Left colon (tissue), 2 donors: ENCODE data around the gene PCYT2. TPM values are rescaled to one million over a fixed set of nuclear protein-coding genes. Genes with fewer than 3 reads are reported as not detected.
A peak's percentile ranks its signal among the peaks of the same experiment; 100 is the strongest.

Experiments
- ATAC-seq: fragments of 200-7000 bp; cut with Tn5 transposase; one replicate; pipeline ENCODE4 v1.9.1; 2020; ENCODE audit warnings: mild to moderate bottlenecking, moderate library complexity
- DNase-seq, 2 donors: peaks; one replicate each; pipeline ENCODE4 v3.0.0-alpha.2; 2020
- intact Hi-C, 2 donors: fragments of 100-400 bp; cut with DNase I in 1 of 2; cut with micrococcal nuclease in 1 of 2; formaldehyde crosslinking; loops; one replicate each; pipeline versions ENCODE4 v1.11.2 to v1.14.0; 2022; cut with DNase I, micrococcal nuclease
- total RNA-seq, 2 donors: library from RNA; stranded (reverse); fragmentation: NEBNext Ultra II Directional; extraction: Animal tissue kit (Norgen Biotek cat#: 25700); gene quantifications; one replicate each; pipeline ENCODE4 v1.2.1, GENCODE V29; 2021
- donor health status: DM: no; HTN: no; CAD: no.
- donor health status: DM: yes; HTN: yes; CAD: no.

The PCYT2 gene
- total RNA-seq, 2 donors from 2014 or later: 49.9 to 68.9 TPM

DNA sequence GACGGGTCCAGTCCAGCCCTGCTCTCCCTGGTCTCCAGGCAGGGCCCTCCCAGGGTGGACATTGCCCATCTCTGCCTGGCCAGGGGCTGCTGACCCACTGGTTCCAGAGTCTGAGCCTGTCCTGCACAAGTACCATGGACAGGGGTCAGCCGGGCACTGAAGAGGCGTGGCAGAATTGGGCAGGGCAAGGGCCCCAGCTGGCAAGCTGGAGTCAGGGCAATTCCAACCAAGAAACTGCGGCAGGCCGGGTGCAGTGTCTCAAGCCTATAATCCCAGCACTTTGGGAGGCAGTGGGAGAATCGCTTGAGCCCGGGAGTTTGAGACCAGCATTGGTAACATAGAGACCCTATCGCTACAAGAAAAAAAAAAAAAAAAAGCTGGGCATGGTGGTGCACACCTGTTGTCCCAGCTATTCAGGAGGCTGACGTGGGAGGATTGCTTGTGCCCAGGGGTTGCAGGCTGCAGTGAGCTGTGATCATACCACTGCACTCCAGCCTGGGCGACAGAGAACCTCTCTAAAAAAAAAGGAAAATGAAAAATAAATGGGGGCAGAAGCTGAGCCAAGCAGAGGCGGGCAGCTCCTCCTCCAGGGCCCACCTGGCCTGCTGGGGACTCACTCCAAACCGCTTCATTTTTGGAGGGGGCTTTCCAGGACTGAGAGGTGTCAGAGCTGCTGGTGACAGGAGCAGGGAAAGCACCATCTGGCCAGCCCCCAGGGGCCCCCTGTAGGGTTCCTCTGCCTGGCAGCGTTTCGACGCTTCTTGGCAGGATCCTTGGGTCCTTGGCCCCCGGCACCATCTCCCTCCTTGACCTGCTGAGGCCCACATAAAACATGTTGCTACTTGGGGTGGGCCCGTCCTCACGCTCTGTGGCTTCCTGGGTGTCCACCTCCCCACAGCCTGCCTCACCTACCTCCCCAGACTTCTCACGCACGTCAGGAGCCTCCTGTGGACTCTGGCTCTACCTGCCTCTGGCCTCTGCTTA lies 19.2 kb upstream of the PCYT2 start:
- intact Hi-C loops: no loop called here
- peak; percentile 48 to 56 for DNase-seq
- peak; percentile 13 for ATAC-seq

DNA sequence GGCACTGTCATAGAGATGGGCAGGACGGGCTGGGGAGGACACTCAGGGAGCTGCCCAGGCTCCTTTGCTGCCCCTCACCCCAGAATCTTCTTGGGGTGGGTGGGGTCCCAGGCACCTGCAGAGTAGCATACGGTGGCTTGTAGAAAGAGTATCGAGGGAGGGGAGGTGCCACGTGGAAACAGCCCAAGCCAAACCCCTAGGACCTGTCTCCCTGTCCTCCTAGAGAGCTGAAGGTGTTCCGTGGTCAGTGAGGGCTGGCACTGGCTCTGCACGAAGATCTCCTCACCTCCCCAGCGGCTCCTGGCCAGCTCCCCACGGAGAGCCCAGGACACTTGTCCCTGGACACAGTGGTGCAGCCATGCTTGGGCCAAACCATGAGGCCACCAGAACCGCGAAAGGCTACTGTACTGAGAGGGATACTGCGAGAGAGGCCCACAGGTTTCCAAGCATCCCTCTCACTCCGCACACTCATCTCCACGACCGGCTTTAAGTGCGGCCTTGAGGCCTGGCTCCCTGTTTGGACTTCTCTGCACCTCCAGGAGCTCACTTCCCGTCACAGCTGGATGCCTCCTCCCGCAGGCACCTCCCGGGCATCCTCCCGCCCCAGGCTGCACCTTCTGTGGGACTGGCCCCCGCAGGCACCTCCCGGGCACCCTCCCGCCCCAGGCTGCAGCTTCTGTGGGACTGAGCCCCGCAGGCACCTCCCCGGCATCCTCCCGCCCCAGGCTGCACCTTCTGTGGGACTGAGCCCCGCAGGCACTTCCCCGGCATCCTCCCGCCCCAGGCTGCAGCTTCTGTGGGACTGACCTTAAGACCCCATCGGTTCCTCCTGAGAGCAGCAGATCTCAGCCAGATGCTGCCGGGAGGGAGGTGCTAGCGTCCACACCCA lies 18.3 kb upstream of the PCYT2 start:
- ATAC-seq (no peak), DNase-seq (peak in 1 of 2 donors; percentile 24)
- intact Hi-C loops: no loop called here

DNA sequence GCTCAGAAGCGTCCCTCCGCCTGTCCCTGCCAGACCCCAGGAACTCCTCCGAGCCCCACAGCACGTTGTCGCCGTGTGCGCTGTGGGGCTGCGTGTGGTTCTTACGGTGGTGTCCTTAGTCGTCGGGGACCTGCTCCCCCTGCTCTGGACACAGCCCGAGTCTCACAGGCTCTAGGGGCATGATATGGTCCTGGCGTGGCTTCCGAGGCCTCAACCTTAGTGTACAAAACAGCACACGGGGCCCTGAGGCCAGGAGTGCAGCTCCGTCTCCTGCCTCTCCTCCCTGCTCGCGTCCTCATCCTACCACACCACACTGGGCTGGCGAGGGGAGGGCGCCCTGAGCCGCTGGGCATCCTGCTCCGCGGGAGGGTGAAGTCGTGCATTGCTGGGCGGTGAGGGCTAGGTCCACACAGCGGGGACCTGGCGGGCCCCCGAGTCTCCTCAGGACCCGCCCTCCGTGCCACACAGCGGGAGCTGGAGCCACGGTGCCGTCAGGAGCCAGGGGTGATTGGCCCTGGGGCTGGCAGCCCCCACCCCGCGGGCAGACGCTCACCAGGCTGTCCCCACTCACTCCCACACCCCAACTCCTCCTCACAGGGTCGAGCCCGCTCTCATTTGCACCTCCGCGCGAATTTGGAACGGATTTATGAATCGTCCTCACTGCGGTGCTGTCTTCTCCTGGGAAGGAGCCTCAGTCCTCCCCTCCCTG lies 17.5 kb upstream of the PCYT2 start:
- no peak for ATAC-seq
- DNase-seq: peak in 1 of 2 donors; percentile 29
- intact Hi-C loops: no loop called here

DNA sequence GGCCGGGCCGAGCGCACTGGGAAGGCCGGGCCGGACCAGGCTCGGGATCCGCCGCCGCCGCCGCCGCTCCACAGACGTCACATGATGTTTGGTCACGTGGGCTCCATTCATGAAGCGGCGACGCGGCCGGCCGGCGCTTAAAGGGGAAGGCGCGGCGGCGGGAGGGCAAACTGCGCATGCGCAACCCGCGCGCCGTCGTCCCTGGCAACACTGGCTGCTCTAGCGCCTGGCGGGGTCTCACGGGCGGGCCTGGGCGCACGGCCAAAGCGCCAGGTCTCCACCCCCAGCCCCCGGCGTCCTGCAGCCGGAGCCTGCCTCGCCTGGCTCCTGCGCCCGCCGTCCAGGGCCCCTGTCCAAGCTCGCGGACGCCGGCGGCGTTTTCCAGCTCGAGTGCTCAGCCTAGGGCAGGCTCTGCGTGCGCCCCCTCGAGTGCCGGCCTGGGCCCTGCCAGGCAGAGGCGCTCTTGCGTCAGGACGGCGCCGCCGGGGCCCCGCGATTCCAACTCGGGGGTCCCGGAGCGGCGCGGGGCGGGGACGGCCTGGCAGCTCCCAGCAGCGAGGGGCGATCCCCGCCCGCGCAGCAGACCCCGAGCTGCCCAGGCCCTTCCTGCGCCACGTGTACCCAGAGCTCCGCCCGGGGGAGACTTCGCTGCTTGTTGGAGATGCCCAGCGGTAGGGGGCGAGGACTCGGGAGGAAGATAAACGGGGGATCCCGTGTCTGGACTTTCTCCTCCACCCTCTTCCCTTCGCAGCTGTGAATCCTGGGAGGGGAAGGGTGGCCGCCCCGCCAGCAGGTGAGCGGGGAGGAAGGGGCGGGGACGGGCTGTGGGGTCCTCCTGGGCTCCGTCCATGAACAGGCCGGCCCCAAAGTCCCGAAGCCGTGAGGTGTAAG lies 16.7 kb upstream of the PCYT2 start, which contains the start of gene MAFG:
Gene MAFG (minus strand): TSS at position 83 of the 891 bp plus-strand sequence. CDS start 4,550 bp downstream, outside the sequence.
- ATAC-seq: peak; percentile 40
- intact Hi-C loops: no loop called here

DNA sequence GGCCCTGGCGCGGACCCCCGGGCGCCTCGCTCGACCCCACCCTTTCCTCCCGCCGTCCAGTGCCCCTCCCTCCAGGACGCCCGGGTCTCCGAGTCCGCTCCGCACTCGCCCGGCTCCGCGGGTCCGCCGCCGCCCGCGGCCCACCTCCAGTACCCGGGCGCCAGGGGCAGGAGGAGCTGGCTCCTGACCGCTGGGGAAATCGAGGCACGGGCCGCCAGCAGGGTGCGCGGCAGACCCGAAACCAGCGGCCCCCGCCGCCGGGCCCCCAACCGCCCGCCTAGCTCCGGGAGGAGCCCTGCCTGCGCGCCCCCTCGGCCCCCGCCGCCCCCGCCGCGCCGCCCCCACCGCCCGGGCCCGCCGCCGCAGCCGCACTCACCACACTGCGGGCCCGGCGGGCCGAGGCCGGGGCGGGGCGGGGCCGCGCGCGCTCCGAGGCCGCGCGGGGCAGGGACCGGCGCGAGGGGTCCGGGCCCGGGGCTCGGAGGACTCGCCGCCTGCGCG lies 16.0 kb upstream of the PCYT2 start:
- ATAC-seq (no peak), DNase-seq (peak in 1 of 2 donors; percentile 45)
- intact Hi-C loops: no loop called here

More for the DNA sequence above, 16.7 kb upstream of the PCYT2 start, which contains the start of gene MAFG:
- peak; percentile 89 to 93 for DNase-seq

DNA sequence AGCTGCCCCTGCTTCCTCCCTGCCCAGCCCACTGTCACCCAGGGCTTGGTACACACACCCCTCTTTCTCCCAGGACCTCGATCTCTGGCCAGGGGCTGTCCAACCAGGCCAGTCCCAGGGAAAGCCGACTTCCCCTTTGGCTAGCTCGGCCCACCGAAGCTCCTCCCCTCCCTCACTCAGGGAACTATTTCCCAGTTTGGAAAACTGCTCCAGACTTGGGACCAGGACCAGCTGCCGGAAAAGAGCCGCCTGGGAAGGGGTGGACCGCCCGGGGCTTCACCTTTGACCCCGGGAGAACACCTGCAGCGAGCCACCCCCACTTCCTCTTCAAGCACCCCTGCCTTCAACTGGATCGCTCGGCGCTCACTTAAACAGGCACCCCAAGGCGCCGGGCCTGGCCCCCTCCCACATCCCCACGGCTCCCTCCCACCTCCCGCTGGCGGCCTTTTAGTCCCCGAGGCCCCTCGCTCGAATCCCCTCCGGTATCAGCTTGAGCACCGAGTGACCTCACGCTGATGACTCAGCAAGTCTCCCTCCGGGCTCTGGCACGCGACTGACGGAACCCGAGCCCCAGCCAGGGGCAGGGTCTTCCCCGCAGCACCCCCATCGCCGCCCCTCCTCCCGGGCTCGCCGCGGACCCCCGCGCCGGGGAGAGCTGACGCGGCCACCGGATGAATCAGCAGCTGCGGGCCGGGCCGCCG lies 15.4 kb upstream of the PCYT2 start:
- intact Hi-C loops: no loop called here
- DNase-seq (peak; percentile 86 to 96), ATAC-seq (peak; percentile 72)

DNA sequence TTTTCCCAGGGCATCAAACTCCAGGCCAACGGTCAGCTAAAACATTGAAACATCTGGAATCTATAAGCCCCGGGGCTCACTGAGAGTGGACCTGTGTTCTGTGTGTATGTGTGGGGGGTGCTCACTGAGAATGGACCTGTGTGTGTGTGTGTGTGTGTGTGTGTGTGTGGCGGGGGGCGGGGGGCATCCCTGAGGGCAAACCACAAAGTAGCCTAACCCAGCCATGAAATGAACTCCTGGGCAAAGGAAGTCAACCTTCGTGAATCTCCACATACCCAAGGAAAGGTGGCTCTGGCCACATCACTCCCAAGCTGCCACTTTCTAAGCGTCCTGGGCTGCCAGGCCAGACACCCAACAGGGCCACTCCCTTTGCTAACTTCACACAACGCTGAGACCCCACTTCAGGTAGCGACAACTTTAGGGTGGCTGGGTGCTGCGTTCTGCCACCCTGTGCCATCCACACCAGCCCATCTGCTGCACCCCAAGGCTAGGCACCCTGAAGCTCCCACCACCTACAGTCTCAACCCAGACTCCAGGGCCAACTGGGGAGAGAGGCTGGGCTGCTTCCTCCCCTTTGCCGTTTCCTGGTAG lies 14.8 kb upstream of the PCYT2 start:
- DNase-seq (no peak), ATAC-seq (peak; percentile 1)
- intact Hi-C loops: no loop called here

DNA sequence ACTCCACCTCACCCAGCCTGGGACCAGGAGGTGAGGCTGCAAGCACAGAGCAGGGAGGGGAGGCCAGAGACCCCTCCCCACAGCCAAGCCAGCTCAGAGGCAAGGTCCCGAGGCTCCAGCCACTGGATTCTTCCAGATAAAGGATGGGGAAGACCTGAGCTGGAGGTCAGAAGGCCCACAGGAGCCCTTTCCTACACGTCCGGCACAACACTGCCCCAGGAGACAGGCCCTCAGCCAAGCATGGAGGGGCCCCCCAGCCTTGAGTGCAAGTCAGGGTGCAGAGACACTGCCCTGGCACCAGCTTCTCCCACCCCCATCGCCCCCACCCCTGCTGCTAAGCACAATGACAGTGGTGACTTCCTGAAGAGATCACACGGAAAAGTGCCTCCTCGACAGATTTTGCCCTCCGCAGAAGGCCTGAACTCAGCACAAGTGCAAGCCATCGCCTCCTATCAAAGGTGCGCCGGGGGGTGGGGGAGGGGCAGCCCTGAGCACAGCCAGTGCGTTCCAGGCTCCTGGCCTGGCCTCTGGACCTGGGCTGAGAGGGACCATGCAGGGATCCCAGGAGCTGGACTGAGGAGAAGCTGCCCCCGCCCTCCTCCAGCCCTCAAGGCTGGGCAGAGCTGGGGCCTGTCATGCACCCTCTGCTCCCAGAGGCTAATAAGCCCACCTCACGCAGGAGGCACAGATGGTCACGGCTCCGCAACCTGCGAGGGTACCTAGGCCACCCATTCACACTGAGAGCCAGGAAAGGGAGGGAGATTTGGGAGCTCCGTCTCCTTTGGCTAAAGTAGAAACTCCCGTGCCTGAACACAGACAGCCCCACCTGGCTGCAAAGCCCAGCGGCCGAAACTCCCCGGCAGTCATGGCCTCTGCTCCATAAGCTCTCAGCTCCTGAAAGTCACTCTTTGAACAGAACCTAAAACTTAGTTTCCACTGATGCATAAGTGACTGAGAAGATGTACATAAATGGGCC lies 13.6 kb upstream of the PCYT2 start:
- ATAC-seq (no peak), DNase-seq (no peak)
- intact Hi-C loops: no loop called here

DNA sequence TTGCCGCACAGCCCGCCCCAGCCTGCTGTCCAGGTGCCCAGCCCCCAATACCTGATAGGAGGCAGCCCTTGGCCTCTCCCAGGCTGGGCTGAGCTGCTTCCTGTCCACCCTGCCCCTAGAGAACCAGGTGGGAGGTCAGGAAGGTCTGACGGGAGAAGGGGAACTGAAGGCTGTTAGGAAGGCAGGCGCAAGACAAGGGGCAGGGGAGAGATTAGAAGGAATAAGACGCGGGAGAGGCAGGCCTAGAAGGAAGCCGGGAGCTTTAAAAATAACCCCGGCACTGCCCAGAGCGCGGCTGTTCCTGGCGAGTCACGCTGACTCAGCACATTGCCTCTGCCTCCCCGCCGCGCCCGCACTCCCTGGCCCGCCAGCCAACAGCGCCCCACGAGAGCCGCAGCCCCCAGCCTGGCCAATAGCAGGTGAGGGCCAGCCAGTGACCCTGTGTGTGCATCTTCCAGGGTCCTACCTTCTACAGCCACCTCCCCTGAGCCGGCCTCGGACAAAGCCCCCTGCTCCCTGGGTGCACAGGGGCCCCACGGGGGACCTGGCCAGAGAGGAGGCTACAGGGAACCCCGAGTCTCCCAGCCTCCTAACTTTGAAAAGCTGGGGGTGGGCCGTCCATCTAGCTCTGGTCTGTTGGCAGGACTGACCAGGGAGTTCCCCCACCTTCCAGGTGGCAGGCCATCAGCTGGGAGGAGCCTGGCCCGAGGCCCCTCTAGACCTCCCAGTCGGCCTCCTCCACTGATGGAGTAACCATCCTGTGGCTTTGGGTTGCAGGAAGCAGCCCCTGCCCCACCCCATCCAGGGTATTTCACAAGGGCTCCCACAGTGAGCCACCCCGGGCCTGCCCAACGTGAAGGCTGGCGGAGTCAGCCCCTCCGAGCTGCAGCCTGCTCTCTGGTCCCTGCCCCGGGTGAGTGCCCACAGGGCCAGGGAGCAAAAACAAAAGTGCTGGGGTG lies 12.4 kb upstream of the PCYT2 start:
- ATAC-seq (peak; percentile 46), DNase-seq (peak; percentile 84 to 87)
- intact Hi-C loops: no loop called here

DNA sequence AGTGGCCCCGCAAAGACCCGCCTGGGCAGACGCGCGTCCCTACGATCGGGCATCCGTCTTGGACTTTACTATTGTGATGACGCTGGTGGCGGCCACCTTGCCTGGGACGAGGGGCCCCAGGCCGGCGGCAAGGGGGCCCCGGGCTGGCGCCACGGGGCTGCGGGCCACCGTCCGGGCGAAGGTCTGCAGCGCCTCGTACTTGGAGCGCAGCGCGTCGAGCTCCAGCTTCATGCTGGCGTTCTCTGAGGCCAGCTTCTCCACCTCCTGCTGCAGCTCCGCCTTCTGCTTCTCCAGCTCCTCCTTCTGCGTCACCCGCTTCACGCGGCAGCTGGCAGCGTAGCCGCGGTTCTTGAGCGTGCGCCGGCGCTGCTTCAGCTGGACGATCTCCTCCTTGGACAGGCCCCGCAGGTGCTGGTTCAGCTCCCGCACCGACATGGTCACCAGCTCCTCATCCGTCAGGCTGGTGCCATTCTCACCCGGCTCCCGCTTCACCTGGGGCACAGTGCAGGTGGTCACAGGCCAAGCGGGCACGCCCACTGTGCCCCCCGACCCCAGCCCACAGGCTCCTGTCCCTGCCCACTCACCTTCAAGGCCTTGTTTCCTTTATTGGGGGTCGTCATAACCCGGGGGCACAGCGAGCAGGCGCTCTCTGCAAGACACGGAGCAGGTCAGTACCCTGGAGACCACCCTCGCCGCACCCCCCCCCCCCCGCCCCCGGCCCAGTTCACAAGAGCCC lies 11.5 kb upstream of the PCYT2 start:
- intact Hi-C loops: no loop called here
- no peak for DNase-seq
- ATAC-seq: no peak

DNA sequence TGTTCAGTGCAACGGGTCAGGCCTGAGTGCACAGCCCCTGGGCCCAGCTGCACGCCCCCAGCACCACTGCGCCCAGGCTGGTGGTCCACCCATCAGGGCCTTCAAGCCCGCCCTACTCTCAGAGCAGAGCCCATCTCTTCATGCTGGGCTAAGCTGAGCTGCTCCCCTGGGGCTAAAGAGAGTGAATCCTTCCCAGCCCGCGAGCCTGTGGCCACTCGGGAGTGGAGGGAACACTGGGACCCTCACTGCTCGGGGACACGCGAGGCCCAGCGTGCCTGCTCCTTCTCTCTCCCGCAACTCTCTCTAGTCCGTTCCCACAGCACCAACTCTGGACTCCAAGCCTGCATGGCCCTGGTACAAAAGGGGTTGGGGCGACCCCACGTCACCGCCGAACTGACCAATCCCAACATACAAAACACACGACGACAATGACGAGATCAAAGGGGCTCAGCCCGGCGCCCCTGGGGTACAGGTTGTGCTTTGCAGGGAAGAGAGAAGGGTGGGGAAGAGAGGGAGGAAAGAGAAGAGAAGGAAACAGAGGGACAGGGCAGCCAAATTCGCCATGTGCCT lies 10.9 kb upstream of the PCYT2 start:
- intact Hi-C loops: no loop called here
- ATAC-seq: no peak
- DNase-seq: no peak

DNA sequence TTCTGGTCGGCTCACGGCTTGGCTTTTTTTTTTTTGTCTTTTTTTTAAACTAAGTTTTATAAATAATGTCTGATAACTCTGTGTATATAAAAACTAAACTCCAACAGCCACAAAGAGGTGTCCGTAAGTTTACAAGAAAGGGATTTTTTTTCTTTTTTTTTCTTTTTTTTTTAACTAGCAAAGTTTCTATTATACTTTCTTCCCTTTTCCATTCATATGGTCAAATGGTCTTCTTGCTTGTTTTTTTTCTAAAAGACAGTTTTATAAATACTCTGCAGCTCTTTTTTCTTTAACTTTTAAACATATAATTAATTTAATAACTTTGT lies 10.3 kb upstream of the PCYT2 start:
- DNase-seq: no peak
- no peak for ATAC-seq
- intact Hi-C loops: no loop called here

DNA sequence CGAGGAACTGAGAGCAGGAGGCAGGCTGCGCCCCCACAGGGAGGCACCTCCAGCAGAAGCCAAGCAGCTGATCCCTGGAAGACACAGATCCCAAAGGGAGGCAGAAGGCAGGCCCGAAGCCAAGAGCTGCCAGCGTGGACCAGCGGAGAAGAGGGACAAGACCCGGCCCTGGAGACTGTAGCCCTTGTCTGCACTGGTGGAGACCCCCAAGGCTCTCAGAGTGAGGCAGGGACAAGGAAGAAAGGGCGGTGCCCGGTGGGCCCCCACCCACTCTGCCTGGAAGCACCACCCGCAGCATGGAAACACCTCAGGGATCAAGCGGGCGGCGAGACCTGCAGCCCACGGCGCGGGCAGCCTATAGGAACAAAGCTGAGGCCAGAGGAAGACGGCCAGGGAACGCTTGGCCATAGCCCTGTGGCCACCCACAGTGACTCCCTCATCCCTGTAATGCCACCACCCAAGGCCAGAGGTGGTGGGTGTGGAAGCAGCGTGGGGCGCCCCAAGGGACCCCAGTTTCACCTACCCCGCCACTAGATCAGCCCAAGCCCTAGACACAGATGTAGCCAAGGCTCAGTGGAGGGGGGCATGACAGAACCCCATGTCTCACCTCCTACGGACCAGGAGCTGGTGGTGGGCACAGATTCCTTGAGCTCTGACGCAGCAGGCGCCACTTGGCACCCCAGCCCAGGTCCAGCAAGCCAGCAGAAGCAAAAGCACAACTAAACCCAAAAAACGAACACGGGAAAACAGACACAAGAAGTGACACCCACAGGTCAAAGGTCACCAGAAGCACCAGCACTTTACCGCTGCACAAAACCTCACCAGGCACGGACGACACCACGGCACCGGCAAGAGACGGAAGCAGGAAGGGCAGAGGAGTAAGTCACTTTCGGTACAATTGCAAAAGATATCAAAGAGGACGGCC lies 9.7 kb upstream of the PCYT2 start:
- DNase-seq (no peak), ATAC-seq (no peak)
- intact Hi-C loops: no loop called here
